GM12878 (cell line): ENCODE data around the gene SP110. TPM values are rescaled to one million over a fixed set of nuclear protein-coding genes. Genes with fewer than 3 reads are reported as not detected.
A peak's percentile ranks its signal among the peaks of the same experiment; 100 is the strongest.

Experiments used
- BMI1 ChIP-seq: fragments of 450-650 bp; IDR thresholded peaks from 2 replicates; pipeline ENCODE4 v1.6.1; 2016; ENCODE audit warnings: mild to moderate bottlenecking, moderate library complexity, borderline replicate concordance
- CBX3 ChIP-seq: fragments of 200-600 bp; sonication (generic); IDR thresholded peaks from 2 replicates; pipeline ENCODE4 v1.6.1; 2016; ENCODE audit warnings: low read depth, borderline replicate concordance
- CHD1 ChIP-seq: IDR thresholded peaks from 2 replicates; pipeline ENCODE4 v1.6.1; 2012; ENCODE audit warnings: low read depth, low read length, improper control_type of control experiment
- E4F1 ChIP-seq: fragments of 450-650 bp; IDR thresholded peaks from 2 replicates; pipeline ENCODE4 v1.6.1; 2018; ENCODE audit warnings: borderline replicate concordance, mild to moderate bottlenecking; ENCODE audit not compliant: partially characterized antibody
- ELK1 ChIP-seq: IDR thresholded peaks from 2 replicates; pipeline ENCODE4 v1.6.1; 2012; ENCODE audit warnings: low read depth, low read length, improper control_type of control experiment
- EZH2 ChIP-seq: IDR thresholded peaks from 2 replicates; pipeline ENCODE4 v1.6.1; 2012; ENCODE audit warnings: low read depth, mild to moderate bottlenecking, control low read depth, inconsistent platforms, low read length, borderline replicate concordance; ENCODE audit not compliant: control insufficient read depth
- FOXK2 ChIP-seq: fragments of 450-650 bp; IDR thresholded peaks from 2 replicates; pipeline ENCODE4 v1.6.1; 2017; ENCODE audit warnings: mild to moderate bottlenecking, moderate library complexity
- GABPA ChIP-seq: IDR thresholded peaks from 2 replicates; pipeline ENCODE4 v1.6.1; 2014; ENCODE audit warnings: antibody characterized with exemption, low read depth, mild to moderate bottlenecking, inconsistent platforms
- PAX5 ChIP-seq: IDR thresholded peaks from 2 replicates; pipeline ENCODE4 v1.6.1; 2011; ENCODE audit warnings: low read depth, low read length, borderline replicate concordance
- RAD51 ChIP-seq: fragments of 450-650 bp; IDR thresholded peaks from 2 replicates; pipeline ENCODE4 v1.6.1; 2016; ENCODE audit warnings: moderate library complexity, mild to moderate bottlenecking, inconsistent platforms
- RFX5 ChIP-seq: IDR thresholded peaks from 2 replicates; pipeline ENCODE4 v1.6.1; 2011; ENCODE audit warnings: low read depth, low read length, improper control_type of control experiment
- SMAD1 ChIP-seq: fragments of 450-650 bp; IDR thresholded peaks from 2 replicates; pipeline ENCODE4 v1.6.1; 2018; ENCODE audit warnings: mild to moderate bottlenecking, low read depth; ENCODE audit not compliant: partially characterized antibody
- SMC3 ChIP-seq: IDR thresholded peaks from 2 replicates; pipeline ENCODE4 v1.6.1; 2011; ENCODE audit warnings: low read length, improper control_type of control experiment, borderline replicate concordance
- SPI1 ChIP-seq: IDR thresholded peaks from 2 replicates; pipeline ENCODE4 v1.6.1; 2011; ENCODE audit warnings: low read depth, mild to moderate bottlenecking, low read length, moderate library complexity, borderline replicate concordance; ENCODE audit not compliant: insufficient read depth
- SUZ12 ChIP-seq: fragments of 200-600 bp; sonication (generic); IDR thresholded peaks from one replicate; pipeline ENCODE4 v1.6.1; 2018; ENCODE audit warnings: antibody characterized with exemption, mild to moderate bottlenecking; ENCODE audit not compliant: unreplicated experiment
- YY1 ChIP-seq: IDR thresholded peaks from 2 replicates; pipeline ENCODE4 v1.6.1; 2011; ENCODE audit warnings: low read depth, mild to moderate bottlenecking, low read length
- ZBTB40 ChIP-seq: fragments of 450-650 bp; IDR thresholded peaks from 2 replicates; pipeline ENCODE4 v1.6.1; 2016; ENCODE audit warnings: mild to moderate bottlenecking, moderate library complexity, borderline replicate concordance
- ZNF24 ChIP-seq: fragments of 450-650 bp; IDR thresholded peaks from 2 replicates; pipeline ENCODE4 v1.6.1; 2017; ENCODE audit warnings: antibody characterized with exemption, mild to moderate bottlenecking
- polyA plus RNA-seq, 11 experiments: library from polyadenylated mRNA; depleted of rRNA in 4 of 11; unstranded in 6 of 11; stranded (reverse) in 5 of 11; fragments of >200 nt; fragmentation: Nextera tagmentation in 4 of 11; fragmentation: Illumina TruSeq in 1 of 11; extraction: Ambion mirVana in 4 of 11; extraction: Trizol in 1 of 11; gene quantifications; 1 replicate in 1 of 11; 2 replicates in 10 of 11; pipeline versions ENCODE4 v1.2.1 to v1.2.3, GENCODE V29; 2011 to 2016; ENCODE audit warnings: inconsistent platforms in 2 of 11, missing spikeins in 2 of 11, low read depth in 1 of 11
- total RNA-seq, 4 experiments: library from RNA; depleted of rRNA in 3 of 4; stranded (reverse); fragments of >200 nt in 3 of 4; fragmentation: Illumina TruSeq in 1 of 4; extraction: Trizol in 1 of 4; gene quantifications; 2 replicates each; pipeline versions ENCODE4 v1.2.1 to v1.2.3, GENCODE V29; 2013 to 2021

Gene SP110
- total and polyA plus RNA-seq, 10 of the 15 experiments (the other 5 are each of a cell fraction or from before 2014, with no cell fraction given), result 81.2 to 149 (median 100) TPM

- TF ChIP-seq CHD1 (0 out of 2 replicates have a peak, but pooled peaks have one; percentile 31), SMAD1 (peak; percentile 20), SMC3 (no peak), ZNF24 (no peak), SPI1 (peak; percentile 89), GABPA (0 out of 2 replicates have a peak, but pooled peaks have one; percentile 60), E4F1 (peak; percentile 80), EZH2 (no peak), RFX5 (no peak), BMI1 (no peak), ELK1 (0 out of 2 replicates have a peak, but pooled peaks have one; percentile 32), CBX3 (no peak), SUZ12 (no peak), ZBTB40 (peak; percentile 65; the same call in 1 of the 2 replicates), FOXK2 (no peak), YY1 (0 out of 2 replicates have a peak, but pooled peaks have one; percentile 3), RAD51 (no peak), PAX5 (no peak)
Measured at GRCh38 chr2:230219419-230220331, at the start of gene SP110 (continued).
